ENCODE measurements around the gene INPP4A.

DNA sequence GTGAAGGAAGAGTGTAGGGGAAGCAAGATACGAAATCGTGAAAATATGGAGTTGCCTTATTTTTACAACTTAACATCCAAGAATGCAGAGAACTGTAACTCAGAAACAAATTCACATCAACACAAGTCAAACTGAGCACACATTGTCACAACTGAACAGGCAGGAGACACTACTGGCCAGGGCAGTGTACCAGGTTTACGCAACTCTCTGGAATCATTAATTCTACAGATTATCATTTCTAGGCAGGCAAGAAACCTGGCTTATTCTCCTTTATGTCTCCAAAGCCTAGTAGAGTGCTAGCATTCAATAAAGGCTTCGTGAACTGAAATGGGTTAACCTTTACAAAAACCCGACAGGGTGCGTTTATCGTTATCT, 163.1 kb downstream of the INPP4A start:
- TF ChIP-seq, protein P1, sequence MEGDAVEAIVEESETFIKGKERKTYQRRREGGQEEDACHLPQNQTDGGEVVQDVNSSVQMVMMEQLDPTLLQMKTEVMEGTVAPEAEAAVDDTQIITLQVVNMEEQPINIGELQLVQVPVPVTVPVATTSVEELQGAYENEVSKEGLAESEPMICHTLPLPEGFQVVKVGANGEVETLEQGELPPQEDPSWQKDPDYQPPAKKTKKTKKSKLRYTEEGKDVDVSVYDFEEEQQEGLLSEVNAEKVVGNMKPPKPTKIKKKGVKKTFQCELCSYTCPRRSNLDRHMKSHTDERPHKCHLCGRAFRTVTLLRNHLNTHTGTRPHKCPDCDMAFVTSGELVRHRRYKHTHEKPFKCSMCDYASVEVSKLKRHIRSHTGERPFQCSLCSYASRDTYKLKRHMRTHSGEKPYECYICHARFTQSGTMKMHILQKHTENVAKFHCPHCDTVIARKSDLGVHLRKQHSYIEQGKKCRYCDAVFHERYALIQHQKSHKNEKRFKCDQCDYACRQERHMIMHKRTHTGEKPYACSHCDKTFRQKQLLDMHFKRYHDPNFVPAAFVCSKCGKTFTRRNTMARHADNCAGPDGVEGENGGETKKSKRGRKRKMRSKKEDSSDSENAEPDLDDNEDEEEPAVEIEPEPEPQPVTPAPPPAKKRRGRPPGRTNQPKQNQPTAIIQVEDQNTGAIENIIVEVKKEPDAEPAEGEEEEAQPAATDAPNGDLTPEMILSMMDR (IDR thresholded peaks at IDR 0.05) = no peak
- TF ChIP-seq POLR2A (IDR thresholded peaks at IDR 0.05) = no peak
